Activated B cell treated with CpG ODN at 0.5 μM for 24 hours (primary cell): Measurements from ENCODE around the gene RAB19. TPM values are rescaled to one million over a fixed set of nuclear protein-coding genes. Genes with fewer than 3 reads are reported as not detected.

Experiments
- ATAC-seq: fragments of 200-7000 bp; cut with Tn5 transposase; one replicate; pipeline ENCODE4 v1.10.0; 2021; ENCODE audit warnings: low read depth, mild to moderate bottlenecking, moderate library complexity
- CTCF ChIA-PET: fragments of 350-600 bp; sonication (Branson Sonifier 250); formaldehyde crosslinking; loops from one replicate; lab custom pipeline; 2021; ENCODE audit warnings: antibody characterized with exemption; lab: Charles Lee
- POLR2A ChIA-PET: fragments of 350-600 bp; sonication (Branson Sonifier 250); formaldehyde crosslinking; loops from one replicate; lab custom pipeline; 2021; ENCODE audit warnings: antibody characterized with exemption; lab: Charles Lee
- DNase-seq: peaks from one replicate; pipeline ENCODE4 v3.0.0; 2022
- H3K27ac Mint-ChIP-seq: one replicate; pipeline ENCODE4 v1.8.0; 2020; ENCODE audit warnings: mixed read lengths
- H3K27me3 Mint-ChIP-seq: one replicate; pipeline ENCODE4 v1.8.0; 2021; ENCODE audit warnings: mixed read lengths
- H3K36me3 Mint-ChIP-seq: one replicate; pipeline ENCODE4 v1.8.0; 2021; ENCODE audit warnings: low read depth, mixed read lengths
- H3K4me1 Mint-ChIP-seq: one replicate; pipeline ENCODE4 v1.8.0; 2021; ENCODE audit warnings: mixed read lengths
- H3K4me3 Mint-ChIP-seq: one replicate; pipeline ENCODE4 v1.8.0; 2020; ENCODE audit warnings: mild to moderate bottlenecking, mixed read lengths
- H3K9me3 Mint-ChIP-seq: one replicate; pipeline ENCODE4 v1.8.0; 2020; ENCODE audit warnings: mixed read lengths
- intact Hi-C: fragments of 100-400 bp; cut with micrococcal nuclease; formaldehyde crosslinking; loops from one replicate; pipeline ENCODE4 v1.15.1; 2024
- total RNA-seq: library from RNA; stranded (reverse); gene quantifications from 2 replicates; pipeline ENCODE4 v1.2.3, GENCODE V29; 2022
- TF ChIP-seq, protein P1 (sequence below): fragments of 200-600 bp; IDR thresholded peaks from one replicate; pipeline ENCODE4 v1.8.0; 2022; ENCODE audit warnings: antibody characterized with exemption, mild to moderate bottlenecking

Gene RAB19
- total RNA-seq, 1 donor from 2014 or later = 0.55 TPM

GRCh38 chr7:140383954-140384713, 19.7 kb upstream of the RAB19 start:
- CTCF ChIA-PET = no interaction called here
- no peak for DNase-seq
- no peak for ATAC-seq
- POLR2A ChIA-PET = no interaction called here
- intact Hi-C loops = no loop called here
- Mint-ChIP-seq H3K36me3 (peaks cover 18% of the 10 kb centered on the region), H3K27ac (no peak overlapping the region), H3K27me3 (no peaks in the 10 kb centered on the region), H3K4me3 (no peak overlapping the region), H3K4me1 (peaks cover 3% of the 10 kb centered on the region), H3K9me3 (no peaks in the 10 kb centered on the region)
- TF ChIP-seq, protein P1, sequence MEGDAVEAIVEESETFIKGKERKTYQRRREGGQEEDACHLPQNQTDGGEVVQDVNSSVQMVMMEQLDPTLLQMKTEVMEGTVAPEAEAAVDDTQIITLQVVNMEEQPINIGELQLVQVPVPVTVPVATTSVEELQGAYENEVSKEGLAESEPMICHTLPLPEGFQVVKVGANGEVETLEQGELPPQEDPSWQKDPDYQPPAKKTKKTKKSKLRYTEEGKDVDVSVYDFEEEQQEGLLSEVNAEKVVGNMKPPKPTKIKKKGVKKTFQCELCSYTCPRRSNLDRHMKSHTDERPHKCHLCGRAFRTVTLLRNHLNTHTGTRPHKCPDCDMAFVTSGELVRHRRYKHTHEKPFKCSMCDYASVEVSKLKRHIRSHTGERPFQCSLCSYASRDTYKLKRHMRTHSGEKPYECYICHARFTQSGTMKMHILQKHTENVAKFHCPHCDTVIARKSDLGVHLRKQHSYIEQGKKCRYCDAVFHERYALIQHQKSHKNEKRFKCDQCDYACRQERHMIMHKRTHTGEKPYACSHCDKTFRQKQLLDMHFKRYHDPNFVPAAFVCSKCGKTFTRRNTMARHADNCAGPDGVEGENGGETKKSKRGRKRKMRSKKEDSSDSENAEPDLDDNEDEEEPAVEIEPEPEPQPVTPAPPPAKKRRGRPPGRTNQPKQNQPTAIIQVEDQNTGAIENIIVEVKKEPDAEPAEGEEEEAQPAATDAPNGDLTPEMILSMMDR = no peak

DNA sequence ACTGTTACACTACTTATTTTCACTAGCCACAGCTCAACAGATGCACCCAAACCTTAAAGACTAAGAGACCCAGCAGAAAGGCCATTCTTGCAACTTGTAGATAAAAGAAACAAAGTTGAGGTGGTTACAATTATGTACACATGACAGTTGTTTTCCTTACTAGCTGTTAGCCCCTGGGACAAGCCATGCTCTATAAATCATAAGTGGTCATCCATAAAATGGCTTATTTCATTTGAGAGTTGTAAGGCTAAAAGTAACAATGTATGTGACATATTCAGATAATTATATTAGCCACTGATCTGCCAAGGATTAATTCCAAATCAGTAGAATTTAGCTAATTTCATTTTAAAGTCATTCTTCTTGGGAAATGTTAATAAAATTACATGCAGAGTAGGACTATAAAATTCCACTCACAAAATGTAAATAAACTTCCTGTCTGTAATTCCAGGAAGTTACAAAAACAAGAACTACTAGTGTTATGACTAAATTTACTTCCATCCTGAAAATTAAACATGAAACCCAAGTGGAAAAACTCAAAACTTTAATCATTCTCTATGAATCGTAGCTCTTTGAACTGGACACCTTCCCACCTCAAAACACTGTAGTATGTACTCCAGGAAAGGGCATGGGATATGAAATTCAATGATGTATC, 18.8 kb upstream of the RAB19 start:
- no peak overlapping the region for H3K4me3 Mint-ChIP-seq
- intact Hi-C loops = no loop called here
- CTCF ChIA-PET = no interaction called here

DNA sequence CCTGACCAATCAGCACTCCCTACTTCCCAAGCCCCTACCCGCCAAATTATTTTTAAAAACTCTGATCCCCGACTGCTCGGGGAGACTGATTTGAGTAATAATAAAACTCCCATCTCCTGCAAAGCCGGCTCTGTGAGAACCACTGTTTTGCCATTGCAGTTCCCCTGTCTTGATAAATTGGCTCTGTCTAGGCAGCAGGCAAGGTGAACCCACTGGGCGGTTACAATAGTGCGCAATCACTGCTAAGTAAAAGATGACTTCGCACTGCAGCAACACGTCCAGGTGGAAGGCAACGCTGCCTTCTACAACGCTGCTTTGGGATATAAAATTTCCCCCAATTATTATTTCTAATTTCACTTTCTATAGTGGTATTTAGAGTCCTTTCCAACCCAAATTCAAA, 14.4 kb upstream of the RAB19 start:
- POLR2A ChIA-PET = no interaction called here
- CTCF ChIA-PET = no interaction called here
- H3K27ac Mint-ChIP-seq = no peak overlapping the region
- TF ChIP-seq, protein P1 = no peak
- no peak for ATAC-seq
- H3K4me3 Mint-ChIP-seq = no peak overlapping the region
- H3K27me3 Mint-ChIP-seq = no peaks in the 10 kb centered on the region
- H3K36me3 Mint-ChIP-seq = peaks cover 3% of the 10 kb centered on the region
- intact Hi-C loops = no loop called here
- no peaks in the 10 kb centered on the region for H3K9me3 Mint-ChIP-seq
- peaks cover 3% of the 10 kb centered on the region for H3K4me1 Mint-ChIP-seq
- DNase-seq = no peak

More for the DNA sequence above, 18.8 kb upstream of the RAB19 start:
- Mint-ChIP-seq H3K9me3 (no peaks in the 10 kb centered on the region), H3K36me3 (peaks cover 13% of the 10 kb centered on the region), H3K4me1 (peaks cover 3% of the 10 kb centered on the region), H3K27ac (no peak overlapping the region), H3K27me3 (no peaks in the 10 kb centered on the region)
- POLR2A ChIA-PET = no interaction called here
- TF ChIP-seq, protein P1 = no peak
- DNase-seq (no peak), ATAC-seq (no peak)

DNA sequence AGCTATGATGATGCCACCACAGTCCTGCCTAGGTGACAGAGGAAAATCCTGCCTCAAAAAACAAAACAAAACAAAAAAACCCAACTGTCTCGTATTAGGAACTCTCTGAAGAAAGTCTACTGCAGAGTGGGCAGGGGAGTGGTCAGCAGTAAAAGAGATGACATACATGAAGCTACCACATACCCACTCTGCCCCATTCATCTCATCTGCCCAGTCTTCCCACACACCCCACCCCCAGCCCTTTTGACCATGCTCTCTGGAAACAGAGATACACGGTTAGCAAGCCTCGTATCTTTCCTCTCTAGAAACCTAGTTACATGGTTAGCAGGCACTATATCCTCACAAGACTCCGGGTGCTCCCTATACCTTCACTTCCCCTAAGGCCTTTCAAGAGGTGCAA, 13.8 kb upstream of the RAB19 start:
- ChIA-PET POLR2A (interaction anchor here (0.6 to 0.8 kb wide), 2 partner anchors 8 to 174 kb away, joined by 3 read pairs; partner anchors contain the start of gene SLC37A3), CTCF (no interaction called here)
- Mint-ChIP-seq H3K27ac (no peak overlapping the region), H3K4me1 (peaks cover 3% of the 10 kb centered on the region), H3K9me3 (no peaks in the 10 kb centered on the region), H3K4me3 (no peak overlapping the region), H3K27me3 (no peaks in the 10 kb centered on the region), H3K36me3 (peaks cover 3% of the 10 kb centered on the region)
- DNase-seq (no peak), ATAC-seq (no peak)
- TF ChIP-seq, protein P1 = no peak
- intact Hi-C loops = loop anchor here (2.0 to 10.0 kb wide), 7 partner anchors 15 to 613 kb away; partner anchors contain the start of genes HIPK2, MKRN1, PARP12 and RAB19
